ACHN (cell line): ENCODE results near the gene LIAS.

Experiments
- DNase-seq: peaks from one replicate; pipeline ENCODE4 v3.0.0-alpha.2; 2015
- in situ Hi-C: cut with HindIII; loops from 2 replicates; pipeline ENCODE4 v1.10.0; 2017; ENCODE audit warnings: low sequenced_read_pairs, low pct_ligation_motif_present, low pct_unique_long_range_greater_than_20kb

The LIAS gene

GRCh38 chr4:39524161-39524957 lies 65.5 kb downstream of the LIAS start:
- in situ Hi-C loops: no loop called here
- no peak for DNase-seq

GRCh38 chr4:39525822-39526690 lies 67.2 kb downstream of the LIAS start:
- in situ Hi-C loops: no loop called here
- no peak for DNase-seq

- DNase-seq: peak; percentile 20
- in situ Hi-C loops: no loop called here
These were observed 68.0 kb downstream of the LIAS start for GRCh38 chr4:39526765-39527295.

- in situ Hi-C loops: no loop called here
- peak; percentile 97 for DNase-seq
These were observed 68.6 kb downstream of the LIAS start, which contains the start of gene UGDH for GRCh38 chr4:39527296-39528060. UGDH (minus strand) TSS chr4:39527439; CDS start chr4:39521512, 5,927 bp downstream.

GRCh38 chr4:39528061-39528465 lies 69.2 kb downstream of the LIAS start:
- in situ Hi-C loops: no loop called here

More at GRCh38 chr4:39528061-39528465, 69.2 kb downstream of the LIAS start:
- DNase-seq: peak; percentile 79
